Spleen (tissue), 7 donors: ENCODE data around the gene NXN.

ENCODE experiments used
- CTCF ChIP-seq, 11 experiments: fragments of 200-600 bp in 7 of 11; fragments of 450-650 bp in 4 of 11; sonication (generic) in 4 of 11; IDR thresholded peaks in 8 of 11; conservative IDR thresholded peaks in 3 of 11; 1 replicate in 7 of 11; 2 replicates in 4 of 11; pipeline versions ENCODE4 v1.4.0 to v1.8.0; 2016 to 2021; ENCODE audit warnings: antibody characterized with exemption in 11 of 11, inconsistent platforms in 4 of 11, mild to moderate bottlenecking in 1 of 11
- POLR2A ChIP-seq, 3 donors: fragments of 450-650 bp; IDR thresholded peaks; one replicate each; pipeline ENCODE4 v1.5.1; 2017; ENCODE audit warnings: antibody characterized with exemption in 3 of 3, mild to moderate bottlenecking in 1 of 3
- POLR2AphosphoS5 ChIP-seq, 3 donors: sonication (generic); formaldehyde crosslinking; IDR thresholded peaks; one replicate each; pipeline ENCODE4 v1.5.1; 2017; ENCODE audit warnings: antibody characterized with exemption in 3 of 3
- donor health status: DM: no; HTN: no; CAD: no; lungs with moderate emphysema.
- donor health status: DM: no; HTN: no; CAD: no.
- donor health status: DM: no; HTN: no; CAD: no.

- TF ChIP-seq POLR2AphosphoS5 (IDR thresholded peaks at IDR 0.05) (no peak), CTCF (IDR thresholded peaks at IDR 0.05 in 8 of 11, conservative IDR thresholded peaks at IDR 0.05 in 3 of 11) (no peak), POLR2A (IDR thresholded peaks at IDR 0.05) (no peak)
Observed at GRCh38 chr17:977166-977565, 2.4 kb downstream of the NXN start.
